H9 (cell line): ENCODE measurements around the gene CTAG1B. TPM values are rescaled to one million over a fixed set of nuclear protein-coding genes. Genes with fewer than 3 reads are reported as not detected.
"Not testable (repeated sequence)": the region's sequence is repeated elsewhere in the genome, so short reads cannot be mapped to it uniquely, and the experiment has no call there.

Experiments
- DNase-seq: peaks from one replicate; pipeline ENCODE4 v3.0.0-alpha.2; 2017
- H2AFZ ChIP-seq: one replicate; pipeline ENCODE4 v1.6.1; 2013; ENCODE audit warnings: mild to moderate bottlenecking, low read length, control low read depth, moderate library complexity
- H2AK5ac ChIP-seq: 2 replicates; pipeline ENCODE4 v1.6.1; 2013; ENCODE audit warnings: low read length, control low read depth, mixed read lengths; ENCODE audit not compliant: insufficient read length
- H2BK120ac ChIP-seq: one replicate; pipeline ENCODE4 v1.6.1; 2013; ENCODE audit warnings: low read depth, mild to moderate bottlenecking, low read length, control low read depth, inconsistent platforms; ENCODE audit not compliant: poor library complexity, severe bottlenecking
- H2BK12ac ChIP-seq: 2 replicates; pipeline ENCODE4 v1.6.1; 2013; ENCODE audit warnings: low read length, control low read depth, mixed read lengths, low read depth; ENCODE audit not compliant: insufficient read length
- H2BK15ac ChIP-seq: 2 replicates; pipeline ENCODE4 v1.6.1; 2013; ENCODE audit warnings: low read depth, low read length, control low read depth
- H2BK20ac ChIP-seq: one replicate; pipeline ENCODE4 v1.6.1; 2013; ENCODE audit warnings: low read depth, mild to moderate bottlenecking, low read length, control low read depth, inconsistent platforms; ENCODE audit not compliant: poor library complexity, severe bottlenecking
- H2BK5ac ChIP-seq: 2 replicates; pipeline ENCODE4 v1.6.1; 2013; ENCODE audit warnings: low read length, control low read depth, mixed read lengths; ENCODE audit not compliant: insufficient read length
- H3K14ac ChIP-seq: 2 replicates; pipeline ENCODE4 v1.6.1; 2013; ENCODE audit warnings: low read length, control low read depth; ENCODE audit not compliant: insufficient read depth
- H3K18ac ChIP-seq: 2 replicates; pipeline ENCODE4 v1.6.1; 2013; ENCODE audit warnings: low read depth, mild to moderate bottlenecking, mixed read lengths, low read length, control low read depth; ENCODE audit not compliant: insufficient read length
- H3K23ac ChIP-seq: 2 replicates; pipeline ENCODE4 v1.6.1; 2013; ENCODE audit warnings: low read length, control low read depth, mixed read lengths, low read depth; ENCODE audit not compliant: insufficient read length
- H3K23me2 ChIP-seq: 2 replicates; pipeline ENCODE4 v1.6.1; 2013; ENCODE audit warnings: low read depth, mild to moderate bottlenecking, mixed read lengths, low read length, control low read depth; ENCODE audit not compliant: insufficient read length, poor library complexity, severe bottlenecking
- H3K27ac ChIP-seq: 2 replicates; pipeline ENCODE4 v1.5.1; 2013; ENCODE audit warnings: low read length, control low read depth, mixed read lengths, low read depth; ENCODE audit not compliant: insufficient read length
- H3K27me3 ChIP-seq: 2 replicates; pipeline ENCODE4 v1.6.1; 2013; ENCODE audit warnings: low read length, control low read depth, inconsistent platforms; ENCODE audit not compliant: insufficient read depth
- H3K4ac ChIP-seq: 2 replicates; pipeline ENCODE4 v1.6.1; 2013; ENCODE audit warnings: low read depth, mild to moderate bottlenecking, control low read depth, inconsistent platforms, low read length, moderate library complexity
- H3K4me1 ChIP-seq: 2 replicates; pipeline ENCODE4 v1.6.1; 2013; ENCODE audit warnings: low read length, control low read depth, inconsistent platforms; ENCODE audit not compliant: insufficient read depth
- H3K4me2 ChIP-seq: 2 replicates; pipeline ENCODE4 v1.6.1; 2013; ENCODE audit warnings: low read length, control low read depth, mixed read lengths; ENCODE audit not compliant: insufficient read length, insufficient read depth
- H3K56ac ChIP-seq: 2 replicates; pipeline ENCODE4 v1.6.1; 2013; ENCODE audit warnings: low read depth, mild to moderate bottlenecking, mixed read lengths, low read length, control low read depth; ENCODE audit not compliant: insufficient read length
- H3K79me1 ChIP-seq: 2 replicates; pipeline ENCODE4 v1.6.1; 2013; ENCODE audit warnings: low read depth, mild to moderate bottlenecking, moderate library complexity, low read length, control low read depth, inconsistent platforms; ENCODE audit not compliant: insufficient read depth, poor library complexity, severe bottlenecking
- H3K79me2 ChIP-seq: 2 replicates; pipeline ENCODE4 v1.6.1; 2013; ENCODE audit warnings: low read length, control low read depth, inconsistent platforms; ENCODE audit not compliant: insufficient read depth
- H3K9ac ChIP-seq: 2 replicates; pipeline ENCODE4 v1.6.1; 2013; ENCODE audit warnings: low read length, control low read depth, mixed read lengths; ENCODE audit not compliant: insufficient read length; ENCODE audit errors: extremely low read depth
- H3K9me3 ChIP-seq: one replicate; pipeline ENCODE4 v1.6.1; 2013; ENCODE audit warnings: low read depth, low read length, inconsistent platforms; ENCODE audit not compliant: control insufficient read depth
- H3T11ph ChIP-seq: one replicate; pipeline ENCODE4 v1.6.1; 2013; ENCODE audit warnings: mild to moderate bottlenecking, low read length, control low read depth, inconsistent platforms
- H4K20me1 ChIP-seq: one replicate; pipeline ENCODE4 v1.6.1; 2013; ENCODE audit not compliant: control insufficient read depth, insufficient read length, insufficient read depth
- H4K5ac ChIP-seq: 2 replicates; pipeline ENCODE4 v1.6.1; 2013; ENCODE audit warnings: low read depth, mild to moderate bottlenecking, mixed read lengths, low read length, control low read depth; ENCODE audit not compliant: insufficient read length
- H4K8ac ChIP-seq: replicated peaks from 2 replicates; pipeline ENCODE4 v1.6.1; 2013; ENCODE audit warnings: low read length, control low read depth, mixed read lengths, low read depth; ENCODE audit not compliant: insufficient read length
- H4K91ac ChIP-seq: 2 replicates; pipeline ENCODE4 v1.6.1; 2013; ENCODE audit warnings: low read depth, mild to moderate bottlenecking, moderate library complexity, mixed read lengths, low read length, control low read depth; ENCODE audit not compliant: insufficient read length
- H3K27ac Mint-ChIP-seq, 3 experiments: 2 replicates in 2 of 3; 3 replicates in 1 of 3; pipeline ENCODE4 v1.8.0; 2020 to 2021; ENCODE audit warnings: mixed read lengths in 3 of 3, mild to moderate bottlenecking in 1 of 3, moderate library complexity in 1 of 3
- H3K27me3 Mint-ChIP-seq: 2 replicates; pipeline ENCODE4 v1.8.0; 2021; ENCODE audit warnings: low read depth, mild to moderate bottlenecking, moderate library complexity, mixed read lengths
- H3K36me3 Mint-ChIP-seq, 3 experiments: 2 replicates in 2 of 3; 3 replicates in 1 of 3; pipeline ENCODE4 v1.8.0; 2020 to 2021; ENCODE audit warnings: low read depth in 3 of 3, mixed read lengths in 3 of 3; ENCODE audit not compliant: insufficient read depth in 1 of 3
- H3K4me1 Mint-ChIP-seq, 2 experiments: 2 replicates each; pipeline ENCODE4 v1.8.0; 2020; ENCODE audit warnings: mixed read lengths in 2 of 2
- H3K4me3 Mint-ChIP-seq, 2 experiments: 2 replicates in 1 of 2; 3 replicates in 1 of 2; pipeline ENCODE4 v1.8.0; 2020 to 2021; ENCODE audit warnings: mild to moderate bottlenecking in 2 of 2, mixed read lengths in 2 of 2, moderate library complexity in 1 of 2
- H3K9me3 Mint-ChIP-seq, 2 experiments: 2 replicates in 1 of 2; 3 replicates in 1 of 2; pipeline ENCODE4 v1.8.0; 2020; ENCODE audit warnings: mild to moderate bottlenecking in 2 of 2, mixed read lengths in 2 of 2, moderate library complexity in 1 of 2
- WGBS: extraction: QIAGEN DNeasy Blood & Tissue Kit; methylation state at CpG from one replicate; pipeline ENCODE4 v1.1.7; 2013; ENCODE audit warnings: missing lambda C conversion rate, low lambda C conversion rate, mixed read lengths; ENCODE audit not compliant: insufficient read length; ENCODE audit errors: extremely low coverage; 5-methylcytosine and 5-hydroxymethylcytosine counted together
- total RNA-seq: library from RNA; stranded (reverse); gene quantifications from 2 replicates; pipeline ENCODE4 v1.2.1, GENCODE V29; 2021

The CTAG1B gene
- total RNA-seq, 1 experiment from 2014 or later, result not detected

- H2AK5ac ChIP-seq, H3K4me1 Mint-ChIP-seq: not testable (repeated sequence)
- no CpG with 5 or more reads among the region's 11 CpGs for WGBS
Measured at GRCh38 chrX:154633661-154634060, 14.6 kb upstream of the CTAG1B start.

GRCh38 chrX:154630949-154631348 is 11.9 kb upstream of the CTAG1B start:
- H4K5ac ChIP-seq, H4K8ac ChIP-seq, H3K27me3 Mint-ChIP-seq, H2BK120ac ChIP-seq, H2AFZ ChIP-seq, H3K23me2 ChIP-seq, H3T11ph ChIP-seq, H3K79me2 ChIP-seq, H3K4me1 Mint-ChIP-seq, H3K27ac ChIP-seq, H3K23ac ChIP-seq, H2BK12ac ChIP-seq, H3K9me3 ChIP-seq, DNase-seq, H3K36me3 Mint-ChIP-seq, H3K27me3 ChIP-seq, H3K4ac ChIP-seq, H3K79me1 ChIP-seq, H3K56ac ChIP-seq, H3K4me2 ChIP-seq, H2BK5ac ChIP-seq, H3K9ac ChIP-seq, H4K91ac ChIP-seq, H3K9me3 Mint-ChIP-seq, H3K14ac ChIP-seq, H2AK5ac ChIP-seq, H3K4me1 ChIP-seq, H3K4me3 Mint-ChIP-seq, H3K27ac Mint-ChIP-seq, H2BK20ac ChIP-seq, H3K18ac ChIP-seq, H4K20me1 ChIP-seq, H2BK15ac ChIP-seq: not testable (repeated sequence)
- no CpG with 5 or more reads among the region's 11 CpGs for WGBS

More at GRCh38 chrX:154633661-154634060, 14.6 kb upstream of the CTAG1B start:
- H3K4me2 ChIP-seq, H4K91ac ChIP-seq, H3K27ac ChIP-seq, H2BK12ac ChIP-seq, H2BK5ac ChIP-seq, H3K18ac ChIP-seq, H4K8ac ChIP-seq, H3K4me1 ChIP-seq, H2BK120ac ChIP-seq, H3K36me3 Mint-ChIP-seq, DNase-seq, H3K27me3 Mint-ChIP-seq, H3K56ac ChIP-seq, H2BK15ac ChIP-seq, H2BK20ac ChIP-seq, H3K9me3 Mint-ChIP-seq, H3T11ph ChIP-seq, H3K4ac ChIP-seq, H3K79me2 ChIP-seq, H3K14ac ChIP-seq, H3K27me3 ChIP-seq, H3K23me2 ChIP-seq, H3K4me3 Mint-ChIP-seq, H3K79me1 ChIP-seq, H3K9me3 ChIP-seq, H3K23ac ChIP-seq, H2AFZ ChIP-seq, H3K27ac Mint-ChIP-seq, H4K5ac ChIP-seq, H4K20me1 ChIP-seq, H3K9ac ChIP-seq: not testable (repeated sequence)
